Ishikawa (cell line): ENCODE data around the gene TBC1D24.

Experiments
- CEBPB ChIP-seq: IDR thresholded peaks from 2 replicates; pipeline ENCODE4 v1.6.1; 2012
- CREB1 ChIP-seq: IDR thresholded peaks from 2 replicates; pipeline ENCODE4 v1.6.1; 2012; ENCODE audit warnings: low read depth
- EGR1 ChIP-seq: IDR thresholded peaks from 2 replicates; pipeline ENCODE4 v1.6.1; 2012
- EP300 ChIP-seq: IDR thresholded peaks from 2 replicates; pipeline ENCODE4 v1.6.1; 2012; ENCODE audit warnings: borderline replicate concordance
- RAD21 ChIP-seq: IDR thresholded peaks from 2 replicates; pipeline ENCODE4 v1.6.1; 2012; ENCODE audit warnings: low read depth
- TAF1 ChIP-seq: IDR thresholded peaks from 2 replicates; pipeline ENCODE4 v1.6.1; 2012; ENCODE audit warnings: low read depth, mild to moderate bottlenecking
- TCF12 ChIP-seq: IDR thresholded peaks from 2 replicates; pipeline ENCODE4 v1.6.1; 2012; ENCODE audit warnings: low read depth
- YY1 ChIP-seq: IDR thresholded peaks from 2 replicates; pipeline ENCODE4 v1.6.1; 2012; ENCODE audit warnings: low read depth
- ZBTB7A ChIP-seq: IDR thresholded peaks from 2 replicates; pipeline ENCODE4 v1.6.1; 2012; ENCODE audit warnings: low read depth
- TF ChIP-seq, protein P1 (sequence below): IDR thresholded peaks from 2 replicates; pipeline ENCODE4 v1.6.1; 2012
- TF ChIP-seq, protein P2 (sequence below): IDR thresholded peaks from 2 replicates; pipeline ENCODE4 v1.6.1; 2012; ENCODE audit warnings: low read depth, mild to moderate bottlenecking

DNA sequence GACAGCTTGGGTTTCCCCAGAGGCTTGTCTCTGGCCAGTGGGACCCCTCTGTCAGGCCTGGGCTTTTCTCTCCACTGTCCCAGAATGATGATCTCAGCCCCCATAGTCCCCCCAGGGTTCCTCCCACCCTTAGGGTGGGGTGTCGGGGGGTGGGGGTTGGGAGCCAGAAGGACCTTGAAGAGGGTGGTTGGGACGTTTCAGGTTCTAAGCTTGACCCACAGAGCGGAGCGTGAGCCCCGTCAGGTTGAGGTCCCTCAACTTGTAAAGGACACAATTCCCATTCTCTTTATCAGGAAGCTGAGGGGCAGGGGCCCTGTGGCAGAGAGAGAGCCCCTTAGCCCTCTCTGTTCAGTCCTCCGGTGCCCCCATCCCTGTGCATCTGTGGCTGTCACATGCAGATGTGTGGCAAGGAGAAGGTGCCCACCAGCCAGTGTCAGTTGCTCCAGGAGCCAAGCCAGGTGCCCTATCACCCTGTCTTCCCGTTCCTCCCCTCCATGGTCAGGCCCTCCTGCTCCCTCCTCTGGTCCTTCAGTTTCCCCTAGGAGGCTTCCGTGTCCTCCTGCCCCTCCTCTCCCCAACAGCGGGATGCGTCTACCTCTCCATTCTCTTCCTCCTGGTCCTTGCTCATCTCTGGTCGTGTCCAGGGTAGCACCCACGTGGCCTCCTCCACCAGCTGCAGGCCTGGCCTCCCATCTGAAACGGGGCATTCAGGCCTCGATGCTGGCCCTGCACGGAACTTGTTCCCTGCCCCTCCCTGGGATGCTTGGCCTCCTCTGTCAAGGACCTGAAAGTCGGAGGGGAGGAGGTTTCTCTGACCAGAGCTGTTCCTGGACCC, 5.3 kb upstream of the TBC1D24 start:
- TF ChIP-seq, protein P1, sequence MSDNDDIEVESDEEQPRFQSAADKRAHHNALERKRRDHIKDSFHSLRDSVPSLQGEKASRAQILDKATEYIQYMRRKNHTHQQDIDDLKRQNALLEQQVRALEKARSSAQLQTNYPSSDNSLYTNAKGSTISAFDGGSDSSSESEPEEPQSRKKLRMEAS = no peak
- TF ChIP-seq EP300 (no peak), CREB1 (no peak), YY1 (no peak), TAF1 (no peak), ZBTB7A (no peak), CEBPB (no peak), EGR1 (no peak), RAD21 (no peak), TCF12 (no peak)
- TF ChIP-seq, protein P2, sequence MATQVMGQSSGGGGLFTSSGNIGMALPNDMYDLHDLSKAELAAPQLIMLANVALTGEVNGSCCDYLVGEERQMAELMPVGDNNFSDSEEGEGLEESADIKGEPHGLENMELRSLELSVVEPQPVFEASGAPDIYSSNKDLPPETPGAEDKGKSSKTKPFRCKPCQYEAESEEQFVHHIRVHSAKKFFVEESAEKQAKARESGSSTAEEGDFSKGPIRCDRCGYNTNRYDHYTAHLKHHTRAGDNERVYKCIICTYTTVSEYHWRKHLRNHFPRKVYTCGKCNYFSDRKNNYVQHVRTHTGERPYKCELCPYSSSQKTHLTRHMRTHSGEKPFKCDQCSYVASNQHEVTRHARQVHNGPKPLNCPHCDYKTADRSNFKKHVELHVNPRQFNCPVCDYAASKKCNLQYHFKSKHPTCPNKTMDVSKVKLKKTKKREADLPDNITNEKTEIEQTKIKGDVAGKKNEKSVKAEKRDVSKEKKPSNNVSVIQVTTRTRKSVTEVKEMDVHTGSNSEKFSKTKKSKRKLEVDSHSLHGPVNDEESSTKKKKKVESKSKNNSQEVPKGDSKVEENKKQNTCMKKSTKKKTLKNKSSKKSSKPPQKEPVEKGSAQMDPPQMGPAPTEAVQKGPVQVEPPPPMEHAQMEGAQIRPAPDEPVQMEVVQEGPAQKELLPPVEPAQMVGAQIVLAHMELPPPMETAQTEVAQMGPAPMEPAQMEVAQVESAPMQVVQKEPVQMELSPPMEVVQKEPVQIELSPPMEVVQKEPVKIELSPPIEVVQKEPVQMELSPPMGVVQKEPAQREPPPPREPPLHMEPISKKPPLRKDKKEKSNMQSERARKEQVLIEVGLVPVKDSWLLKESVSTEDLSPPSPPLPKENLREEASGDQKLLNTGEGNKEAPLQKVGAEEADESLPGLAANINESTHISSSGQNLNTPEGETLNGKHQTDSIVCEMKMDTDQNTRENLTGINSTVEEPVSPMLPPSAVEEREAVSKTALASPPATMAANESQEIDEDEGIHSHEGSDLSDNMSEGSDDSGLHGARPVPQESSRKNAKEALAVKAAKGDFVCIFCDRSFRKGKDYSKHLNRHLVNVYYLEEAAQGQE = no peak
